HCT116 (cell line): ENCODE results near the gene MACROH2A1. TPM values are rescaled to one million over a fixed set of nuclear protein-coding genes. Genes with fewer than 3 reads are reported as not detected.

Experiments used
- ATAC-seq: fragments of 200-7000 bp; cut with Tn5 transposase; 2 replicates; pipeline ENCODE4 v1.9.1; 2020; ENCODE audit warnings: mild to moderate bottlenecking, moderate library complexity
- BruUV-seq: library from RNA; stranded (reverse); fragments of 400-500 nt; replicated peaks from 2 replicates; lab custom pipeline; 2021; lab: Mats Ljungman, UMichigan
- CTCF ChIA-PET: fragments of 300-600 bp; sonication (Branson Sonifier 250); formaldehyde crosslinking; loops from one replicate; lab custom pipeline; 2021; ENCODE audit warnings: antibody characterized with exemption; lab: Charles Lee
- POLR2A ChIA-PET: fragments of 300-600, 350-600 bp; sonication (Branson Sonifier 250); formaldehyde crosslinking; loops from one replicate; lab custom pipeline; 2021; ENCODE audit warnings: antibody characterized with exemption; lab: Charles Lee
- RAD21 ChIA-PET, 2 experiments: fragments of 300-600 bp; sonication (Branson Sonifier 250); formaldehyde crosslinking; loops; one replicate each; lab custom pipeline; 2023; ENCODE audit warnings: low total read pairs in 2 of 2; ENCODE audit not compliant: uncharacterized antibody in 2 of 2, unreplicated experiment in 2 of 2, low non-redundant PET in 1 of 2; lab: Charles Lee
- DNase-seq: peaks from one replicate; pipeline ENCODE4 v3.0.0-alpha.2; 2010; ENCODE audit warnings: low read depth, low spot score
- H2AFZ ChIP-seq: fragments of 200-600 bp; shearing (Covaris generic), sonication (generic); 2 replicates; pipeline ENCODE4 v1.6.1; 2017; ENCODE audit warnings: low read depth, mixed run types, mixed read lengths, antibody characterized with exemption, low read length; ENCODE audit not compliant: poor library complexity, severe bottlenecking
- H3K27ac ChIP-seq: 2 replicates; pipeline ENCODE4 v1.5.1; 2012; ENCODE audit warnings: low read depth, low read length
- H3K27me3 ChIP-seq: fragments of 200-600 bp; sonication (generic); 2 replicates; pipeline ENCODE4 v1.6.1; 2016; ENCODE audit warnings: mixed run types, low read length, mixed read lengths; ENCODE audit not compliant: insufficient read depth
- H3K36me3 ChIP-seq, 2 experiments: fragments of 200-500 bp in 1 of 2; fragments of 200-600 bp in 1 of 2; sonication (Bioruptor generic) in 1 of 2; sonication (generic) in 1 of 2; 2 replicates each; pipeline versions ENCODE4 v1.5.1 to v1.6.1; 2014 to 2016; ENCODE audit warnings: low read length in 2 of 2, inconsistent platforms in 1 of 2, mixed read lengths in 1 of 2, mixed run types in 1 of 2; ENCODE audit not compliant: insufficient read depth in 2 of 2, control insufficient read depth in 1 of 2
- H3K4me1 ChIP-seq, 2 experiments: fragments of 200-600 bp in 1 of 2; sonication (generic) in 1 of 2; 2 replicates each; pipeline versions ENCODE4 v1.5.1 to v1.6.1; 2012 to 2017; ENCODE audit warnings: low read length in 2 of 2, inconsistent platforms in 1 of 2, mild to moderate bottlenecking in 1 of 2, mixed read lengths in 1 of 2, mixed run types in 1 of 2, moderate library complexity in 1 of 2; ENCODE audit not compliant: insufficient read depth in 2 of 2, control insufficient read depth in 1 of 2
- H3K4me2 ChIP-seq: fragments of 200-600 bp; sonication (generic); 2 replicates; pipeline ENCODE4 v1.6.1; 2017; ENCODE audit warnings: mixed run types, low read length, mixed read lengths
- H3K4me3 ChIP-seq, 2 experiments: fragments of 200-600 bp in 1 of 2; sonication (generic) in 1 of 2; replicated peaks in 1 of 2; 2 replicates each; pipeline ENCODE4 v1.5.1; 2011 to 2016; ENCODE audit warnings: low read length in 2 of 2, control low read depth in 1 of 2, low read depth in 1 of 2, mild to moderate bottlenecking in 1 of 2, mixed read lengths in 1 of 2, mixed run types in 1 of 2
- H3K79me2 ChIP-seq: fragments of 200-600 bp; sonication (generic); 2 replicates; pipeline ENCODE4 v1.6.1; 2017; ENCODE audit warnings: mild to moderate bottlenecking, mixed run types, low read length, moderate library complexity, mixed read lengths; ENCODE audit not compliant: insufficient read depth
- H3K9ac ChIP-seq: fragments of 200-600 bp; sonication (generic); 2 replicates; pipeline ENCODE4 v1.6.1; 2016; ENCODE audit warnings: low read length, mixed read lengths
- H3K9me2 ChIP-seq: fragments of 200-600 bp; sonication (generic), shearing (Covaris generic); 2 replicates; pipeline ENCODE4 v1.6.1; 2017; ENCODE audit warnings: mixed run types, mild to moderate bottlenecking, moderate library complexity; ENCODE audit not compliant: insufficient read depth
- H3K9me3 ChIP-seq, 2 experiments: fragments of 200-500 bp in 1 of 2; fragments of 200-600 bp in 1 of 2; sonication (Bioruptor generic) in 1 of 2; sonication (generic) in 1 of 2; 2 replicates each; pipeline ENCODE4 v1.6.1; 2014 to 2017; ENCODE audit warnings: low read length in 2 of 2, mixed read lengths in 2 of 2, inconsistent platforms in 1 of 2, low read depth in 1 of 2, mild to moderate bottlenecking in 1 of 2, mixed run types in 1 of 2, moderate library complexity in 1 of 2; ENCODE audit not compliant: control insufficient read depth in 1 of 2, insufficient read depth in 1 of 2
- H4K20me1 ChIP-seq: fragments of 200-600 bp; sonication (generic), shearing (Covaris generic); 2 replicates; pipeline ENCODE4 v1.6.1; 2017; ENCODE audit warnings: mixed run types, mild to moderate bottlenecking, moderate library complexity; ENCODE audit not compliant: insufficient read depth
- ELF1 ChIP-seq: IDR thresholded peaks from 2 replicates; pipeline ENCODE4 v1.6.1; 2012; ENCODE audit warnings: low read depth, borderline replicate concordance
- EZH2phosphoT487 ChIP-seq: fragments of 200-600 bp; IDR thresholded peaks from 2 replicates; pipeline ENCODE4 v1.6.1; 2018; ENCODE audit warnings: antibody characterized with exemption, borderline replicate concordance
- JUND ChIP-seq: IDR thresholded peaks from 2 replicates; pipeline ENCODE4 v1.6.1; 2012
- POLR2A ChIP-seq: IDR thresholded peaks from 2 replicates; pipeline ENCODE4 v1.7.0; 2011; ENCODE audit warnings: borderline replicate concordance; ENCODE audit not compliant: insufficient read depth, insufficient read length; ENCODE audit errors: extremely low read depth
- POLR2AphosphoS5 ChIP-seq: IDR thresholded peaks from 2 replicates; pipeline ENCODE4 v1.6.1; 2011; ENCODE audit warnings: mild to moderate bottlenecking, low read depth, low read length, moderate library complexity
- SP1 ChIP-seq: IDR thresholded peaks from 2 replicates; pipeline ENCODE4 v1.6.1; 2012; ENCODE audit warnings: low read depth
- SRF ChIP-seq: IDR thresholded peaks from 2 replicates; pipeline ENCODE4 v1.6.1; 2012; ENCODE audit warnings: low read depth
- YY1 ChIP-seq: IDR thresholded peaks from 2 replicates; pipeline ENCODE4 v1.6.1; 2011; ENCODE audit warnings: low read length, low read depth, moderate library complexity, mild to moderate bottlenecking; ENCODE audit not compliant: insufficient replicate concordance; ENCODE audit errors: extremely low read depth
- ZFX ChIP-seq: fragments of 450-650 bp; IDR thresholded peaks from 2 replicates; pipeline ENCODE4 v1.6.1; 2017
- ZNF274 ChIP-seq: fragments of 200-500 bp; sonication (Bioruptor generic); IDR thresholded peaks from 2 replicates; pipeline ENCODE4 v1.6.1; 2014; ENCODE audit warnings: mild to moderate bottlenecking, low read depth, low read length, inconsistent platforms
- intact Hi-C: fragments of 100-400 bp; cut with micrococcal nuclease; formaldehyde crosslinking; loops from 2 replicates; pipeline ENCODE4 v1.10.0; 2022
- total RNA-seq: library from RNA; stranded (reverse); gene quantifications from one replicate; pipeline ENCODE4 v1.2.1, GENCODE V29; 2021; ENCODE audit not compliant: unreplicated experiment
- TF ChIP-seq, protein P1 (sequence below): IDR thresholded peaks from 2 replicates; pipeline ENCODE4 v1.6.1; 2012
- TF ChIP-seq, protein P2 (sequence below): IDR thresholded peaks from 2 replicates; pipeline ENCODE4 v1.6.1; 2012

Gene MACROH2A1
- total RNA-seq, 1 experiment from 2014 or later = 218 TPM

DNA sequence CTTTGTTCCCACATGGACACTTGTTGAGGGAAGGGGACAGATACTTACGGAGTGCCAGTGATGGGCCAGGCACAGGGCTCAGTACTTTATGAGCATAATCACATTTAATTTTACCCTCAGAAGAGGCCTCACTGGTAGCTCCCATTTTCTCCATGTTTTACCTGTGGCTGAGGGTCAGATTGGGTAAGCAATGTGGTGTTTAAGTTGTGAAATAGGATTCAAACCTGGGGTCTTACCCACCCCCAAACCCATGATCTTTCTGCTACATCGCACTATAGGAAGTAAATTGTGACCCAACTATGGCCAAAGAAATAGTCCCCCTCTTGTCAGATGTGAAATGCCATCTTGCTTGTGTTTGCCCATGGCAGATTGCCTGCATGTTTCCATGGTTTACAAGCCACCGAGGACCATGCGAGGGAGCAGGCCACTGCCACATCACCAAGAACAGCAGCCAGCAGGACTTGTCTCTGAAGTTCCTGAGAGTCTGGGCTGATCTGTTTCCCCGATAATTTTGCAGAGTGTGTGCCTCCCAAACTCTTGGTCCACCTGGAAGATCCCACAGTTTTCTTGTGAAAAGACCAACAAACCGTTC, 95.4 kb downstream of the MACROH2A1 start:
- TF ChIP-seq YY1 (no peak), SRF (no peak), EZH2phosphoT487 (no peak), ZNF274 (no peak), ZFX (no peak), SP1 (no peak), JUND (no peak), ELF1 (no peak), POLR2A (no peak), POLR2AphosphoS5 (no peak)
- TF ChIP-seq, protein P1, sequence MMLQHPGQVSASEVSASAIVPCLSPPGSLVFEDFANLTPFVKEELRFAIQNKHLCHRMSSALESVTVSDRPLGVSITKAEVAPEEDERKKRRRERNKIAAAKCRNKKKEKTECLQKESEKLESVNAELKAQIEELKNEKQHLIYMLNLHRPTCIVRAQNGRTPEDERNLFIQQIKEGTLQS = no peak
- TF ChIP-seq, protein P2, sequence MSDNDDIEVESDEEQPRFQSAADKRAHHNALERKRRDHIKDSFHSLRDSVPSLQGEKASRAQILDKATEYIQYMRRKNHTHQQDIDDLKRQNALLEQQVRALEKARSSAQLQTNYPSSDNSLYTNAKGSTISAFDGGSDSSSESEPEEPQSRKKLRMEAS = no peak
- no peak for DNase-seq
- Histone ChIP-seq H3K36me3 (no peaks in the 10 kb centered on the region), H3K27ac (no peak overlapping the region), H3K4me2 (no peak overlapping the region), H3K79me2 (no peaks in the 10 kb centered on the region), H3K9me3 (no peaks in the 10 kb centered on the region), H3K27me3 (no peaks in the 10 kb centered on the region), H4K20me1 (no peaks in the 10 kb centered on the region), H3K4me3 (no peak overlapping the region), H3K4me1 (peaks cover 0 to 12% of the 10 kb centered on the region in 2 experiments; a peak in 1 of 4 replicates), H3K9me2 (no peaks in the 10 kb centered on the region), H2AFZ (no peak overlapping the region), H3K9ac (no peak overlapping the region)
- ChIA-PET CTCF (no interaction called here), RAD21 (no interaction called here), POLR2A (no interaction called here)
- intact Hi-C loops = no loop called here
- no TSS peak for BruUV-seq
- no peak for ATAC-seq
